Prostate gland (tissue), 2 donors: ENCODE results near the gene SAP30BP. TPM values are rescaled to one million over a fixed set of nuclear protein-coding genes. Genes with fewer than 3 reads are reported as not detected.

Source experiments
- DNase-seq: peaks from one replicate; pipeline ENCODE4 v3.0.0-alpha.2; 2019; ENCODE audit warnings: low spot score
- H3K27ac ChIP-seq, 2 donors: fragments of 200-600 bp; sonication (generic); 2 replicates each; pipeline ENCODE4 v1.5.1; 2017 to 2019
- H3K27me3 ChIP-seq: fragments of 200-600 bp; sonication (generic); replicated peaks from 2 replicates; pipeline ENCODE4 v1.5.1; 2019; ENCODE audit not compliant: insufficient read depth
- H3K36me3 ChIP-seq, 2 donors: fragments of 200-600 bp; sonication (generic); 1 replicate in 1 of 2; 2 replicates in 1 of 2; pipeline versions ENCODE4 v1.5.1 to v1.8.1; 2017 to 2019
- H3K4me1 ChIP-seq: fragments of 200-600 bp; sonication (generic); replicated peaks from 2 replicates; pipeline ENCODE4 v1.5.1; 2019
- H3K4me3 ChIP-seq, 2 donors: fragments of 200-600 bp; sonication (generic); 2 replicates each; pipeline ENCODE4 v1.5.1; 2017 to 2019
- H3K9me3 ChIP-seq: fragments of 200-600 bp; sonication (generic); 2 replicates; pipeline ENCODE4 v1.5.1; 2017
- POLR2A ChIP-seq: fragments of 450-650 bp; IDR thresholded peaks from one replicate; pipeline ENCODE4 v1.6.1; 2016; ENCODE audit warnings: antibody characterized with exemption, mild to moderate bottlenecking
- POLR2AphosphoS5 ChIP-seq: sonication (generic); formaldehyde crosslinking; IDR thresholded peaks from one replicate; pipeline ENCODE4 v1.6.1; 2017; ENCODE audit warnings: antibody characterized with exemption
- WGBS: methylation state at CpG from one replicate; pipeline ENCODE4 v1.1.5; 2018; 5-methylcytosine and 5-hydroxymethylcytosine counted together
- intact Hi-C: fragments of 100-400 bp; cut with DNase I; formaldehyde crosslinking; loops from one replicate; pipeline ENCODE4 v1.14.2; 2022
- total RNA-seq, 2 donors: library from RNA; depleted of rRNA; stranded (reverse); fragments of >200 nt; gene quantifications; one replicate each; pipeline ENCODE4 v1.1.0, GENCODE V29; 2016
- TF ChIP-seq, protein P1 (sequence below), 4 experiments: fragments of 200-600 bp in 2 of 4; fragments of 450-650 bp in 2 of 4; sonication (generic) in 2 of 4; IDR thresholded peaks; 1 replicate in 3 of 4; 2 replicates in 1 of 4; pipeline ENCODE4 v1.5.1; 2016 to 2019; ENCODE audit warnings: antibody characterized with exemption in 4 of 4, mild to moderate bottlenecking in 2 of 4, moderate library complexity in 2 of 4

SAP30BP gene
- total RNA-seq, 2 donors from 2014 or later, result 50.4 to 72.3 TPM

DNA sequence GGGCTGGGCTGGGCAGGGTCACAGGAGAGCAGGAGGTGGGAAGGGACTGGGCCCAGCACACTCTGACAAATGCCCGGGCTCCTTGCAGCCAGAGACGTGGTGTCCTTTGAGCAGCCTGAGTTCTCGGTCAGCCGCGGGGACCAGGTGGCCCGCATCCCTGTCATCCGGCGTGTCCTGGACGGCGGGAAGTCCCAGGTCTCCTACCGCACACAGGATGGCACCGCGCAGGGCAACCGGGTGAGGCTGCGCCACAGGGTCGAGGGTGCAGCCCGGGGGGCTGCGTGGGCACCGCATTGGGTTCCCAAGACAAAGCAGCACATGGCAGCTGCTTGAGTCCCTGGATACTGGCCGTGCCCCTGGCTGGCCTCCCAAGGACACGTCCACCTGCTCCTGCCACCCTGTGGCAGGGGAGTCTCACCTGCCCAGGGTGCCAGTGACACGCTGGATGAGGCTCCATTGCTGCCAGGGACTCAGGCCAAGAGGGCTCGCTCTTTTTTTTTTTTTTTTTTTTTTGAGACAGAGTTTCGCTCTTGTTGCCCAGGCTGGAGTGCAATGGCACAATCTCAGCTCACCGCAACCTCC, 76.6 kb downstream of the SAP30BP start:
- Histone ChIP-seq H3K27ac (no peak overlapping the region), H3K4me1 (no peaks in the 10 kb centered on the region), H3K36me3 (no peaks in the 10 kb centered on the region)

DNA sequence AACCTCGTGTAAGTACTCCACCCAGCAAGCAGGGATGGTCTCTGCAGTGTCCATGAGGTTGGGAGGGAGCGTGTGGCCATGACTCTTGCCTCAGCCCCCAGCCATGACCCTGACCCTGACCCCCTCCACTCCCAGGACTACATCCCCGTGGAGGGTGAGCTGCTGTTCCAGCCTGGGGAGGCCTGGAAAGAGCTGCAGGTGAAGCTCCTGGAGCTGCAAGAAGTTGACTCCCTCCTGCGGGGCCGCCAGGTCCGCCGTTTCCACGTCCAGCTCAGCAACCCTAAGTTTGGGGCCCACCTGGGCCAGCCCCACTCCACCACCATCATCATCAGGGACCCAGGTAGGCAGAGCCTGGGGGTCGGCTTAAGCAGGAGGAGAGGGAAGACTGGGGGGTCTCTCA, 81.6 kb downstream of the SAP30BP start:
- TF ChIP-seq POLR2A, result no peak
- TF ChIP-seq, protein P1, sequence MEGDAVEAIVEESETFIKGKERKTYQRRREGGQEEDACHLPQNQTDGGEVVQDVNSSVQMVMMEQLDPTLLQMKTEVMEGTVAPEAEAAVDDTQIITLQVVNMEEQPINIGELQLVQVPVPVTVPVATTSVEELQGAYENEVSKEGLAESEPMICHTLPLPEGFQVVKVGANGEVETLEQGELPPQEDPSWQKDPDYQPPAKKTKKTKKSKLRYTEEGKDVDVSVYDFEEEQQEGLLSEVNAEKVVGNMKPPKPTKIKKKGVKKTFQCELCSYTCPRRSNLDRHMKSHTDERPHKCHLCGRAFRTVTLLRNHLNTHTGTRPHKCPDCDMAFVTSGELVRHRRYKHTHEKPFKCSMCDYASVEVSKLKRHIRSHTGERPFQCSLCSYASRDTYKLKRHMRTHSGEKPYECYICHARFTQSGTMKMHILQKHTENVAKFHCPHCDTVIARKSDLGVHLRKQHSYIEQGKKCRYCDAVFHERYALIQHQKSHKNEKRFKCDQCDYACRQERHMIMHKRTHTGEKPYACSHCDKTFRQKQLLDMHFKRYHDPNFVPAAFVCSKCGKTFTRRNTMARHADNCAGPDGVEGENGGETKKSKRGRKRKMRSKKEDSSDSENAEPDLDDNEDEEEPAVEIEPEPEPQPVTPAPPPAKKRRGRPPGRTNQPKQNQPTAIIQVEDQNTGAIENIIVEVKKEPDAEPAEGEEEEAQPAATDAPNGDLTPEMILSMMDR (IDR thresholded peaks at IDR 0.05), result no peak
- no peak for TF ChIP-seq POLR2AphosphoS5
- no peaks in the 10 kb centered on the region for H3K36me3 ChIP-seq
- no peak for DNase-seq
- no peaks in the 10 kb centered on the region for H3K27me3 ChIP-seq
- no peak overlapping the region for H3K27ac ChIP-seq
- no peak overlapping the region for H3K4me3 ChIP-seq
- H3K4me1 ChIP-seq, result no peaks in the 10 kb centered on the region
- WGBS, result 75% methylated on average over 9 of the region's 9 CpGs
- intact Hi-C loops, result loop anchor here (10.0 kb wide), 2 partner anchors 234 to 324 kb away; partner anchors contain the start of genes CASKIN2 and TSEN54
- H3K9me3 ChIP-seq, result no peaks in the 10 kb centered on the region

More for the DNA sequence above, 76.6 kb downstream of the SAP30BP start:
- WGBS, result 89% methylated on average over 24 of the region's 25 CpGs
- intact Hi-C loops, result loop anchor here (10.0 kb wide), 2 partner anchors 229 to 319 kb away; partner anchors contain the start of genes CASKIN2 and TSEN54
- Histone ChIP-seq H3K27me3 (no peaks in the 10 kb centered on the region), H3K9me3 (no peaks in the 10 kb centered on the region), H3K4me3 (no peak overlapping the region)
- TF ChIP-seq POLR2A, result no peak
- TF ChIP-seq, protein P1 (IDR thresholded peaks at IDR 0.05), result no peak
- DNase-seq, result no peak

DNA sequence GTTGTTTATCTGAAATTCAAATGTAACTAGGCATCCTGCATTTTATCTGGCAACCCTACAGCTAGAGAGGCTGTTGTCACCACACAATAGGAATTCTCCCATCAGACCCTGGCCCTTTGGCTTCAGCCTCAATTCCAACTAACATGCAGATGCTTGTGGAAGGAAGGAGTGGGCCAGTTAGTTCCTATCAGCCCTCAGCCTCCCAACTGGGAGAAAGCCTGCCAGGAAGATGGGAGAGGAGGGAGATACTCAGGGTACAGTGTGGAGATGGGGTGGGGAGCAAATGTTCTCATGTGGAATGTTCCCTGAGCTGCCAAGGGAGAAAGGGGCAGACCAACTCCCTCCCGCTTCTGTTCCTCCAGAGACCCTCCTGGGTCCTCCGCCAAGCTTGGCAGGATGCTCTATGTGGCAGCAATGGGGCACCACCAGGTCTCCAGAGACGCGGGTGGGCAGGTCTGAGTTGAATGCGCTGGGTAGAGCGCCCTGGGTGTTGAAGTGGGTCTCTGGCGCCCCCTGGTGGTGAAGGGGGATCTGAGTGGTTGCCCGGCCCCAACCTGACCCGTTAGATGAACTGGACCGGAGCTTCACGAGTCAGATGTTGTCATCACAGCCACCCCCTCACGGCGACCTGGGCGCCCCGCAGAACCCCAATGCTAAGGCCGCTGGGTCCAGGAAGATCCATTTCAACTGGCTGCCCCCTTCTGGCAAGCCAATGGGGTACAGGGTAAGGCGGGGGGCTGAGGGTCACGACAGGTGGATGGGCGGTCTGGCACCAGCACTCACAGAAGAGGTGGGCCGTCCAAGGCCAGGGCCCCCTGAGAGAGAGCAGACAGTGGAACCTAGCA, 82.6 kb downstream of the SAP30BP start:
- 26% methylated on average over 20 of the region's 20 CpGs for WGBS
- Histone ChIP-seq H3K27ac (peak overlapping the region; percentile 30 to 58), H3K36me3 (no peaks in the 10 kb centered on the region), H3K9me3 (no peaks in the 10 kb centered on the region), H3K27me3 (no peaks in the 10 kb centered on the region), H3K4me3 (no peak overlapping the region), H3K4me1 (no peaks in the 10 kb centered on the region)
- peak; percentile 76 for DNase-seq
- intact Hi-C loops, result loop anchor here (1.0 to 10.0 kb wide), 4 partner anchors 77 to 325 kb away; partner anchors contain the start of genes CASKIN2, SMIM5 and TSEN54
- TF ChIP-seq, protein P1 (IDR thresholded peaks at IDR 0.05), result peak; percentile 93 to 98 (median 94)
- no peak for TF ChIP-seq POLR2A
- peak; percentile 51 for TF ChIP-seq POLR2AphosphoS5

DNA sequence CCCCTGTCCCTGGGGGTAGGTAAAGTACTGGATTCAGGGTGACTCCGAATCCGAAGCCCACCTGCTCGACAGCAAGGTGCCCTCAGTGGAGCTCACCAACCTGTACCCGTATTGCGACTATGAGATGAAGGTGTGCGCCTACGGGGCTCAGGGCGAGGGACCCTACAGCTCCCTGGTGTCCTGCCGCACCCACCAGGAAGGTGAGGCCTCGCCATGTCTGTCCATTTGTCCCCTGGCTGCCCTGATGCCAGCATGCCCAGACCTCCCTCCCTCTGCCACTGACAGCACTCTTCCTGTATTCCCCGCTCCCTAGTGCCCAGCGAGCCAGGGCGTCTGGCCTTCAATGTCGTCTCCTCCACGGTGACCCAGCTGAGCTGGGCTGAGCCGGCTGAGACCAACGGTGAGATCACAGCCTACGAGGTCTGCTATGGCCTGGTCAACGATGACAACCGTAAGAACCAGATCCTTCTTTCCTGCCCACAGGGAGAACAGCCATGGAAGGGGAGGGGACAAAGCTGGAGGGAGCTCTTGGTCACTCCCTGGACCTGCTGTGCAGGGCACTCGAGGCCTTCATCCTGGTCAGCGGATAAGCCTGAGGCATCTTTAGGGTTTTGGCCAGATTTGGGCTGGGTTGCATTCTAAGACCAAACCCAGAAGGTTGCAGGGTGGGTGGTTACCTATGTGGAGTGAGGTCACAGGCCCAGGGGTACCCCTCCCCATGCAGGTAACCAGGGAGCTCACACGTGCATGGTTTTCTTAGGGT, 83.7 kb downstream of the SAP30BP start:
- WGBS, result 88% methylated on average over 23 of the region's 23 CpGs
- H3K36me3 ChIP-seq, result no peaks in the 10 kb centered on the region
- no peaks in the 10 kb centered on the region for H3K27me3 ChIP-seq
- H3K27ac ChIP-seq, result no peak overlapping the region
- intact Hi-C loops, result loop anchor here (1.0 to 2.0 kb wide), 2 partner anchors 78 to 118 kb away; partner anchors contain the start of gene SMIM5
- TF ChIP-seq, protein P1 (IDR thresholded peaks at IDR 0.05), result no peak
- TF ChIP-seq POLR2A (no peak), POLR2AphosphoS5 (no peak)
- DNase-seq, result no peak
- H3K4me3 ChIP-seq, result no peak overlapping the region
- no peaks in the 10 kb centered on the region for H3K4me1 ChIP-seq
- no peaks in the 10 kb centered on the region for H3K9me3 ChIP-seq
